ENCODE data around the gene KRTAP10-4. TPM values are rescaled to one million over a fixed set of nuclear protein-coding genes. Genes with fewer than 3 reads are reported as not detected.
"Not testable (repeated sequence)": the region's sequence is repeated elsewhere in the genome, so short reads cannot be mapped to it uniquely, and the experiment has no call there.

The KRTAP10-4 gene
- total RNA-seq, 1 donor from 2014 or later: not detected

DNA sequence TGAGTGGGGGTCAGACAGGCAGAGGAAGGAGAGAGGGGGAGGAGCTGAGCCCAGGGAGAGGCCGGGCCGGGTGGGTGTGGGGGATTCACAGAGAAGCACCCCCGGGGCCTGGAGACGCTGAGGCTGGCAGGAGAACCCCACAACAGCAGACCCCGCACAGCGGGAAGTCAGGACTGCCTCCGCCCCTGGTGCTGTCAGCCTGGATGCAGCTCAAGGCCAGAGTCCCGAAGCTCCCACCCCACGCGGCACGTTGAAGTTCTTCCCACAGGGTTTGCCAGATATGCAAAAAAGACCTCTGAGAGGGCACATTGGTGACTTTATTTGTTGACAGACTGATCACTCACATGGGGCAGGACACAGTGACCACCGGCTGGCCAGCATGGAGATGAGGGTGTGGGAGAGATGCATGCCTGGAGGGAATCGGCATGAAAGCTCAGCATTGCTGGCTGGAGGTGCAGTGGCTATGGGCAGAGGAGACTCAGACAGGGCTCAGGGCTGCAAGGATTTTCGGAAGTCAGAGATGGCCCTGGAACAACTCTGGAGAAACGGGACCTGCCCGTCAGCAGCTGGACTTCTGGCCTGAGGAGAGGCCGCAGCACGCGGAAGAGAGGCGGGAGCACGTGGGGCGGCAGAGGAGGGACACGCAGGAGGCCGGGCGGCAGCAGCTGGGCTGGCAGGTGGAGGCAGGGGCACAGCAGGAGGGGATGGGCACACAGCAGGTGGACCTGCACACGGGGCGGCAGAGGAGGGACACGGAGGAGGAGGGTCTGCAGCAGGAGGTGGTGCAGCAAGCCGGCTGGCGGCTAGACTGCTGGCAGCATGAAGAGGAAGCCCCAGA lies 15.8 kb upstream of the KRTAP10-4 start:
- DNase-seq (ENCODE audit: low read depth in 2 of 2): no peak

DNA sequence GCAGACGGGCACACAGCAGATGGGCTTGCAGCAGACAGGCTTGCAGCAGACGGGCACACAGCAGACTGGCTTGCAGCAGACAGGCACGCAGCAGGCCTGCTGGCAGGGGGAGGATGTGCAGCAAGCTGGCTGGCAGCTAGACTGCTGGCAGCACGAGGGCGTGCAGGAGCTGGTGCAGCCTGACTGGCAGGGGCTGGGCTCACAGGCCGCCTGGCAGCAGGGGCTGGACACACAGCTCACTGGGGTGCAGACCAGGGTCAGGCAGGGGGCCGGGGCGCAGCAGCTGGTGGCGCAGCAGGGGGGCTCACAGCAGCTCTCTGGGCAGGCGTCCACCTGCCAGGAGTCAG lies 15.2 kb upstream of the KRTAP10-4 start:
- DNase-seq (ENCODE audit: low read depth in 2 of 2): not testable (repeated sequence)

DNA sequence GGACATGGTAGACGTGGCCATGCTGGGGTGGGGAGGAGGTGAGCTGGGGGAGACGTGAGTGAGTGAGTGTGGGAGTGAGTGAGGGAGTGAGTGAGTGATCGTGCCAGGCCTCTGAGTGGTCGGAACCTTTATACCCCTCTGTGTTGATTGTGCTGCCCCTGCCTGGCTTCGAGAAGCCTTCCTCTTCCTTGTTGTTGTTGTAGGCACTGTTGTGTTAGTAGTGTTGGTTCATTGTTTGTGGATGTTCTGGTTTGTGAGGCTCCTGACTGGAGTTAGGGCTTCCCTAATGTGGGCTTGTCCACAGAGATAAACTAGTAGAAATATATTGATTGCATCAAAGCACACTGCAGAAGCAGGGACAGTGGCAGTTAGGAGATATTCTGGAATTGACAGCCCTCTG lies 14.8 kb upstream of the KRTAP10-4 start, which contains the start of gene KRTAP10-3:
TSS of gene KRTAP10-3 (minus strand) at position 101 of the 400 bp plus-strand sequence. CDS start at position 21, 80 bp downstream.
- no peak for DNase-seq (ENCODE audit: low read depth in 2 of 2)

DNA sequence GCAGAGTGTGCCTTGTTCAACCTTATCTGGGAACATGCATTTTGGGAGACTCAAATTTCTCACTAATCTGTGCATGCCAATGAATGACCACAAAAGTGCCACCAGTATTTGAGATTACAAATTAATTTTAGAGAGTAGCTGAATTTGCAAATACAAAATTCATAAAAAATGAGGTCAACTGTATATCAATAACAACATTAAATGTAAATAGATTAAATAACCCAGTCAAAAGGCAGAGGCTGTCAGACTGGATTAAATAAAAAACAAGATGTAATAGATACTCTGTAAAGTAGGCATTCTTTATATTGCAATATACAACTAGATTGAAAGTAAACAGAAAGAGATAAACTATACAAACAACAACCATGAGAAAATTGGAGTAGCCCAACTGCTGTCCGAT lies 9.4 kb upstream of the KRTAP10-4 start:
- no peak for DNase-seq (ENCODE audit: low read depth in 2 of 2)

DNA sequence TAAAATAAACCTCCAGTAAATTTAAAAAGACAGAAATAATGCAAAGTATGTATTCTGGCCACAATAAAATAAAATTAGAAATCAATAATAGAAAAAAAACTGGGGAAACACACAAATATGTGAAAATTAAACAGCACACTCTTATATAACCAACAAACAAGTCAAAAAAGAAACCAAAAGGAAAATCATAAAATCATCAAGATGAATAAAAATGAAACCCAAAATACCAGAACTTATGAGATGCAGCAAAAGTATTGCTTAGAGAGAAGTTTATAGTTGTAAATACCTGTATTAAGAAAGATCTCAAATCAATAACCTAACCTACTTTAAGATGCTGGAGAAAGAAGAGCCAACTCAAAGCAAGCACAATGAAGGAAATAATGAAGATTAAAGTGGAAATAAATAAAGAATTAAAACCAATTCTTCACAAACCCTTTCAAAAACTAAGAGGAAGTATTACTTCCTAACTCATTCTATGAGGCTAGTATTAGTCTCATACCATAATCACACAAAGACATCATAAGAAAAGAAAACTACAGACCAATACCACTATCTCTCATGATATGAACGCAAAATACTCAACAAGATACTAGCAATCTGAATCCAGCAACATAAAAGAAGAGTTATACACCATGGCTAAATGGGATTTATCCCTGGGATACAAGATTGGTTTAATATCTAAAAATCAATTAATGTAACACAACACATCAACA lies 8.5 kb upstream of the KRTAP10-4 start:
- DNase-seq (ENCODE audit: low read depth in 2 of 2): no peak

DNA sequence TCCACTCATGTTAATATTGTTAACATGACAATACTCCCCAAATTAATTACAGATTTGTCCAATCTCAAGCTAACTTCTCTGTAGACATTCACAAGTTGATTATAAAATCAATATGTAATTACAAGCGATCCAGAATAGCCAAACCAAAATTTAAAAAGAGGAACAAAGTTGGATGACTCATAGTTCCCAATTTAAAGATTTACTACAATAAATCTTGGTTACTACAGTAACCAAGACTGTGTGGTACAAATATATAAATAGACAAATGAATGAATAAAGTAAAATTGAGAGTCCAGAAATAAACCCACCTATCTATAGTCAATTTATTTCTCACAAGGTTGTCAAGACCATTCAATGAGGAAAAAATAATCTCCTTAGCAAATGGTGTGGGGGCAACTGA lies 7.1 kb upstream of the KRTAP10-4 start:
- no peak for DNase-seq (ENCODE audit: low read depth in 2 of 2)

DNA sequence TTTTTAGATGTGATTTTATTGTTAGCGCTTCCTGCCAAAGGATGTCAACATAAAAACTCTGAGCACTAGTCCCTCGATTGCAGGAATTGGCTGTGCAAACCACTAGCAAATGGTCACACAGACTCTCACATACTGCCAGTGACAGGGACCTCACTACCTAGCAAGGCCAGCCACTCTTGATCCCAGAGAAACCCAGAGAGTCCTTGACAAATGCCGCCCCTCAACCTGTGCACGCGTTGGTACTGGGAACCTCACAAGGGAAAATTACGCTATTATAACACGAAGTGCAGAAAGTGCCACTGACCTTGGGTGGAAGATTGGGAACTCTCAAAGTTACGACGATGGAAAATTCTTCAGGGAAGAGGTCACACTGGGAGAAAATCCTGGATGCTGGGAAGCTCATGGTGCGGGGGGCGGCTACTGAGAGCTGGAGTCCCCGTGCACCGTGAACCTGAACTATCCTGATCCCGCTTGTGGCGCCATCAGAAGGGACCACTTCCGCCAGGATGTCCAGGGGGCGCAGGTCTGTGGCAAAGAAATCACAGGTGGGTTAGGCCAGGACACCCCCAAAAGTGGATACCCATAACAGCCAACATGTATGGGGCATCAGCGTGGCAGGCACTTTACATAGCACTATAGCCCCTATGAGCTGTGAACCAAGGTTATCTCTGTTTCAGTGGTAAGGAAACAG lies 5.9 kb upstream of the KRTAP10-4 start:
- DNase-seq (ENCODE audit: low read depth in 2 of 2): no peak

DNA sequence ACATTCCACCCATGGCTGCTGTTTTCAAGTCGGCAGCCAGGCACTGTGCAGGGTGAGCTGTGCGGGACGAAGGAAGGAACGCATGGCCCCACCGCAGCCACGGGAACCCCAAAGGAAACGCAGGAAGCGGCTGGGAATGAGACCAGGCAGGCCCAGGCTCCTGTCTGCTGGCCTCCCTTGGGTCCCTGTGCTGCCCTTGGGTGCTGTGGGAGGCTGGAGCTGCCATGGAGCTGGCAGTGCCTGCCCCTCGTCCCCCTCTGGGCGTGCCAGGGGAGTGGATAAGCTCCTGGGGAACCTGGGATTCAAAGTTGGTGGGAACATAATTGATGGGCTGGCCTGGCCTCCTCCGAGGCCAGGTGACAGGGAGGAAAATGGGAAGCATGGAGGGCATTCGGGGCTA lies 5.3 kb upstream of the KRTAP10-4 start:
- no peak for DNase-seq (ENCODE audit: low read depth in 2 of 2)

DNA sequence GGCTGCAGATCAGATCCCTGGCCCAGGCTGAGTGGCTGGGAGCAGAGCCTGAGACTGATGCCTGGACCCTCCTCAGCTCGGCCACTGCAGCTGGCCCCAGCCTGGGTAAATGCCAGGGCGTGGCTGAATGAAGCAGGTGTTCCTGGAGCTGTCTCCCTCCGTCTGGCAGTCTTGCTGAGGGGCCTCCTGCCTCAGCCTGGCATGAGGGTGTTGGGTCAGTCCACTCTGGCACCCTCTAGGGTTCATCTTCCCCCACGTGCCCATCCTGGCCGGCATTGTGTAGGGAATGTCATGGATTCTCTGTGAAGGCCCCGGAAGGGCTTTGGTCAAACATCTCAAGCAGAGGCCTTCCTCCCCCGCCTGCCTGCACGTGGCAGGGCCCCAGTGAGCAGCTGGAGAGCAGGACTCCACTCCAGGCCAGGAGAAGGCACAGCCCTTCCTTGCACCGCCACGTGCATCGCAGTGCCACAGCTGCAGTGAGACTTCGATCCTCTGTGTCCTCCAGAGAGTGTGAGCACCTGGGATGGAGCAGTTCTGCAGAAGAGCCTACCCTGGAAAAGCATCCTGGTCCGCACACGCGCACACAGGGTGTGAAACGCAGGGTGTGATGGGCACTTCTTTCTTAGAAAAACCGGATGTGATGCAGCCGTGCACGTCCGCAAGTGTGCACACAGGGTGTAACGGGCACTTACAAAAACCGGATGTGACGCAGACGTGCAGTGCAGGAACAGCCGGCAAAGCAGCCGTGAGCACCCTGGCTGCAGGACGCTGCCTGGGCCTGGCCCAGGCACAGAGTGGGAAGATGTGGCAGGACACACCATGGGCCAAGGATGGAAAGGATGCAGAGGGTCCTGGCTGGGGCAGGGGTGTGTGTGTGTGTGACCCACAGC lies 4.6 kb upstream of the KRTAP10-4 start:
- DNase-seq (ENCODE audit: low read depth in 2 of 2): no peak

DNA sequence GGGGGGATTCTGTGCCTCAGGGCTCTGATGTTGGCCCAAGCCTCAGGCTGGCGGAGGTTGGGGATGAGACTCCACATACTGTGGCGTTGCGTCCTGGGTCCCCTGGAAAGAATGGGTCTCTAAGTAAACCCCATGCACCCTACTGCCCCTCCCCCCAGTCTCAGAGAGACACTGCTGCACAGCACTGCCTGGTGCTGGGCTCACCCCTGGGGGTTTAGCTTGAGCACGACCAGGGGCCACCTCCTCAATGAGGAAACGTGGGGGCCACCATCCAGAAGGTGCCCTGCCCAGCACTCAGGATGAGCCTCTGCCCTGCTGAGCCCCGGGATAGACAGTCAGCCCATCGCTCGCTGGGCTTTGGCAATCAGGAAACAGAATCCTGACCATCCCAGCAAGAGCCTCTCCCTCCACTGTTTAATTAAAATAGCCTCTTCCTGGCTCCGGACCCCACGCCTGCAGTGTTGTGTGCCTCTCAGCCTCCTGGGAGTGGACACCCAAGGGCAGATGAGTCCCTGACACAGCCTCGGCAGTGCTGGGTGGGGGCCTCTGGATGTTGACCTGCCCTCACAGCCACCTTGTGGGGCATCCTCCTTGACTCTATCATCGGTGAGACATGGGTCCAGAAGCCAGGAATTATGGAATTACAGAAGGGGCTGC lies 3.5 kb upstream of the KRTAP10-4 start:
- no peak for DNase-seq (ENCODE audit: low read depth in 2 of 2)

DNA sequence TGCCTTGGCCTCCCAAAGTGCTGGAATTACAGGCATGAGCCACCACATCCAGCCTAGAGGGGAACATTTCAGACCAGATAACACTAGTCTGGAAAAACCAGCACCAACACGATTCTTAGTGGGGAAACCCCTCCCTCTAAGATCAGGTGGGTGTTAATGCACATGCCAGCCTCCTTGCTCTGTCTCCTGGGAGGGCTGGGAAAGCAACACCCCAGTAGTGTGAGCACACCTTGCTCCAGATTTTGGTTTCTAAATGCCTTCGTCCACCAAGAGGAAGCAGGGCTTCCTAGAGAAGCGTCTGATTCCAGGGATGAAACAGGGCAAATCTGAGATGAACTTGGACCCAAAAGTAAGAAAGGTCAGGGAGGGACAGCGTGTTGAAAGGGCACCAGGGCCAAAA lies 2.2 kb upstream of the KRTAP10-4 start:
- no peak for DNase-seq (ENCODE audit: low read depth in 2 of 2)

DNA sequence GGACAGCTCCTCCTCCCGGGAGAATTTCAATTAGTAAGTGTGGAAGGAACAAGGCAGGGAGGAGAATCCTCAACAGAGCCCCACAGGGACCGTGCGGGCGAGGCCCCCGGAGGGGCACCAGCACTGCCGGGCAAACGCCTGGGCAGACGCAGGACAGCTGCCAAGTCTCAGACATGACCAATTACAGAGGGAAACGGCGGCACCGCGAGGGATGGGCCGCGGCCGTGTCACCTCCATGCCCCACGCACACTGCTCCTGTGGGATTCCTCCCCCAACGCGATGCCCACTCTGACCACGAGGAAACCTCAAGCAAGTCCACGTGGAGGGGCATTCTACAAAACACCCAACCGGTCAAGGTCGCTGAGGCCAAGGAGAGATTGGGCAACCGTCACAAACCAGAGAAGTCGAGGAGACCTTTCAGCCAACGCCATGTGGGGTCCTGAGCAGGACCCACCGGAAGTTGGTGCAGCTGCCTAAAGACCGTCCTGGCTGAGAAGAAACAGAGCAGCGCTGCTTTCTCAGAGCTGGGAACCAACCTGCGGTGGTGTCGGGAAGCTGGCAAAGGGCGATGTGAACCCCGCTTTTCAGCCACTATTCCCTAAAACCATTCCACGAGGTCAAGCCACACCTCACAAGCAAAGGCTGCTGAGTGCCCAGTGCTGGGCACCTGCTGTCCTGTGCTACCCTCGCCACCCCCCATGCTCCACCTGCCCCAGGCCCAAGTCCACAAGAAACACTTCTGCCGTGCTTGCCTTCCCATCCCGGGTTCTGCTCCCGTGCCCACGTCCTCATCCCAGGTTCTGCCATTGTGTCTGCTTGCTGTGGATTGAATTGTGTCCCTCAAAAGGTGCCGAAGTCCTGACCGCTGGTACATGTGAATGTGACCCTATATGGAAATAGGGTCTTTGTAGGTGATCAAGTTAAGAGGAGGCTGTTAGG lies 1.4 kb upstream of the KRTAP10-4 start:
- DNase-seq (ENCODE audit: low read depth in 2 of 2): no peak

DNA sequence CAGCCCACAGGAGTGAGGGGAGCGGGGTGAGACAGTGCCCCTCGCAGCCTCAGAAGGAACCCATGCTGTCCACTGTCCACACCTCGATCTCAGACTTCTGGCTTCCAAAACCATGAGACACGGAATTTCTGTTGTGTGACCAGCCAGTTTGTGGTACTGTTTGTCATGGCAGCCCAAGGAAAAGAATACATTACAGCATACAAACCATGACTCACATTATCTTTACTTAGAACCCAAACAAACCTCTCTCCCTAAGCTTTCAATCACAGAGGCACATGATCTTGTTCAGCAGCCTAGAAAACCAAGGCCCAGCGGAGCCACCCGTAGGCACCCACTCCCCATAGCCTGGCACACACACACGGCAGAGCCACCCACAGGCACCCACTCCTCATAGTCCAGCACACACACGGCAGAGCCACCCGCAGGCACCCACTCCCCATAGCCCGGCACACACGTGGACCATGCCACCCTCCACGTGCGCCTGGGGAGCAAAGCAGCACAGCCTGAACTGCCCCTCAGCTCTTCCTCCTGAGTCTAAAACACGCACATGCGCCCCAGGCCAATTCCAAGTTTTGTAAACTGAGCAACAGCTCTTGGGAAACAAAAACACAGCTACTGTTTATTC lies 458 bp upstream of the KRTAP10-4 start:
- DNase-seq (ENCODE audit: low read depth in 2 of 2): no peak

DNA sequence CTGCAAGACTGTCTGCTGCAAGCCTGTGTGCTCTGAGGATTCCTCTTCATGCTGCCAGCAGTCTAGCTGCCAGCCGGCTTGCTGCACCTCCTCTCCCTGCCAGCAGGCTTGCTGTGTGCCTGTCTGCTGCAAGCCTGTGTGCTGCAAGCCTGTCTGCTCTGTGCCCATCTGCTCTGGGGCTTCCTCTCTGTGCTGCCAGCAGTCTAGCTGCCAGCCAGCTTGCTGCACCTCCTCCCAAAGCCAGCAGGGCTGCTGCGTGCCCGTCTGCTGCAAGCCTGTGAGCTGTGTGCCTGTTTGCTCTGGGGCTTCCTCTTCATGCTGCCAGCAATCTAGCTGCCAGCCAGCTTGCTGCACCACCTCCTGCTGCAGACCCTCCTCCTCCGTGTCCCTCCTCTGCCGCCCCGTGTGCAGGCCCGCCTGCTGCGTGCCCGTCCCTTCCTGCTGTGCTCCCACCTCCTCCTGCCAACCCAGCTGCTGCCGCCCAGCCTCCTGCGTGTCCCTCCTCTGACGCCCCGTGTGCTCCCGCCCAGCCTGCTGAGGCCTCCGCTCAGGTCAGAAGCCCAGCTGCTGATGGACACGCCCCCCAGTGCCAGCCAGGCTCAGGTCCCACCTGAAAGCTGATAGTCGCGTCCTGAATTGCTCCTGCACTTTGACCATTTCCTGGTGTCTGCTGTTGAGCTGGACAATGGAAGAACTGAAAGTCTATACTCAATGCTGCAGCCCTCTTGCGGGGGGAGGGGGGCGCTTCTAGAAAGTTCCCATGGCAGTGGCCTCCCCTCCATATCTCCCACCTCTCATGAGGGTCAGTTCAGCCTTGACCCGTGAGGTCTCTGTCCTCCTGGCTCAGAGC lies 1.2 kb downstream of the KRTAP10-4 start:
- no peak for DNase-seq (ENCODE audit: low read depth in 2 of 2)

DNA sequence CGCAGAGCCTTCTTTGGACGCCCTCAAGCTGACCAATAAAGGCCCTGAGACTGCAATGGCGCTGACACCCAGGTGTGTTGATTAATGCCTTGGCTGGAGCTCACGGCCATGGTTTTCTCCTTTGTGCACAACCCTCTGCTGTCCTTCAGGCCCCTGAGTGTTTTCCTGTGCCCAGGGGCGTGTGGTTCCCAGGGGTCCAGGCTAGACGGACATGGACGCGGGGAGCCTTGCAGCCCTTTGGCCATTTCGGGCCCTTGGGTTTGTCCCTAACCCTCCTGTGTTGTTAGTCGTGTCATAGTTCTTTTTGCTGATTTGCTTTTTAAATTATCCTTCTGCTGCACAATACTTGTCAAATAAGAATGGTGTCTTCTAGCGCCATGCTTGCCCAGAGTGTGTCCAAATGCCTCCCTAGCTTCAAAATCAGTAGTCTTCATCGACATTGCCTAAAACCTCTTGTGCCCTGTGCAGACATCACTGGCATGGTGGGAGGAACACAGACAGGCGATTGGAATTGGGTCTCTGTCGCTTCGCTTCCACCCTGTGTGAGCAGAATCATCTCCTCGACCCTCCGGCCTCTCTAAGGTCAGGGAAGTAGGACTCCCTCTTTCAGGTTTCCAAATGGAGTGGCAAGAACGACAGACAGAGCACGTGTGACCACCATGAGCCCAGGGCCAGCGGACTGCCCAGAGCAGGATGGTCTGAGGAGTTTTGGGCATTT lies 1.9 kb downstream of the KRTAP10-4 start:
- no peak for DNase-seq (ENCODE audit: low read depth in 2 of 2)

DNA sequence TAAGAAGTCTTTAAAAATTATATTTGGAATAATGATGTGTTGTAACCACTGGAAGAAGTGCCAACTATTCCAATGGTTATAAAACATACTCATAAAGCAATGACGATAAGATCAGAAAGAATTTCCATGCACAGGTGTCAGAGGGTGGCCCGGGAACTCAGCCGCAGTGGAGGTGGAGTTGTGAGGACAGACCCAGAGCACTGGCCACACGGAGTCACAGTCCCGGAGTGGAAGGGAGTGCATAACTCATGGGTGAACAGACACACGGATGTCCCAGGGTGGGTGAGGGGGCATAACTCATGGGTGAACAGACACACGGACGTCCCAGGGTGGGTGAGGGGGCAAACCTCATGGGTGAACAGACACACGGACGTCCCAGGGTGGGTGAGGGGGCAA lies 2.5 kb downstream of the KRTAP10-4 start:
- DNase-seq (ENCODE audit: low read depth in 2 of 2): no peak

DNA sequence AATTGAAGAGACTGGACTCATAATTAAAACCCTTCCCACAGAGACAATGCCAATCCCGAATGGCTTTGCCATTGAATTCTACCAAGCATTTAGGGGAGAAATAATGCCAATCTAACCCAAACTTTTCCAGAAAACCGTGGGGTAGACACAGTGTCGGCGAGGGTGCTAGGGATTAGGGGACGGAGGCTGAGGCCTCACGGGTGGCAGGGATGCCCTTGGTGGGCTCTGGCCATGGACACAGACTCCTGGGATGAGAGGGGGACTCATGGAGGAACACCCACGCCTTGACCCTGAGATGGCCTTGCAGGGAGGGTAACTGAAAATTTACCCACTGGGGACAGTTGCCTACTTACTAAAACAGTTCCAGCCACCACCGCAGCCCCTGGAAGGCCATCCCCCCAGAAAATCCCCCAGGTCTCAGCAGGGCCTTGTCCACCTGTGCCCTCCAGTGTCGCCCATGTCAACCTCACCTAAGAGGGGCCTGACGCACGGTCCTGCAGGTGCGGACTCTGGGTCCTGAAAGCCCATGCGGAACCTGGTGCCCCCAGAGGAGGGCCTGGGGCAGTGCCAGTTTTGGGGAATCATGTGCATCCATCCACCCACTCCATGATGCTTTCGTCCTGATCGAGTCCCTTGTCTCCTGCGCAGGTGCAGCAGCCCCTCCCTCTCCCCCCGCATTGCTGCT lies 5.0 kb downstream of the KRTAP10-4 start:
- DNase-seq (ENCODE audit: low read depth in 2 of 2): no peak
